Effector CD8-positive, alpha-beta T cell (primary cell): ENCODE data around the gene CMTM3.
"Not testable (repeated sequence)": the region's sequence is repeated elsewhere in the genome, so short reads cannot be mapped to it uniquely, and the experiment has no call there.

ENCODE experiments used
- DNase-seq: peaks from one replicate; lab custom pipeline; 2025; lab: John Stamatoyannopoulos, UW

Gene CMTM3

DNA sequence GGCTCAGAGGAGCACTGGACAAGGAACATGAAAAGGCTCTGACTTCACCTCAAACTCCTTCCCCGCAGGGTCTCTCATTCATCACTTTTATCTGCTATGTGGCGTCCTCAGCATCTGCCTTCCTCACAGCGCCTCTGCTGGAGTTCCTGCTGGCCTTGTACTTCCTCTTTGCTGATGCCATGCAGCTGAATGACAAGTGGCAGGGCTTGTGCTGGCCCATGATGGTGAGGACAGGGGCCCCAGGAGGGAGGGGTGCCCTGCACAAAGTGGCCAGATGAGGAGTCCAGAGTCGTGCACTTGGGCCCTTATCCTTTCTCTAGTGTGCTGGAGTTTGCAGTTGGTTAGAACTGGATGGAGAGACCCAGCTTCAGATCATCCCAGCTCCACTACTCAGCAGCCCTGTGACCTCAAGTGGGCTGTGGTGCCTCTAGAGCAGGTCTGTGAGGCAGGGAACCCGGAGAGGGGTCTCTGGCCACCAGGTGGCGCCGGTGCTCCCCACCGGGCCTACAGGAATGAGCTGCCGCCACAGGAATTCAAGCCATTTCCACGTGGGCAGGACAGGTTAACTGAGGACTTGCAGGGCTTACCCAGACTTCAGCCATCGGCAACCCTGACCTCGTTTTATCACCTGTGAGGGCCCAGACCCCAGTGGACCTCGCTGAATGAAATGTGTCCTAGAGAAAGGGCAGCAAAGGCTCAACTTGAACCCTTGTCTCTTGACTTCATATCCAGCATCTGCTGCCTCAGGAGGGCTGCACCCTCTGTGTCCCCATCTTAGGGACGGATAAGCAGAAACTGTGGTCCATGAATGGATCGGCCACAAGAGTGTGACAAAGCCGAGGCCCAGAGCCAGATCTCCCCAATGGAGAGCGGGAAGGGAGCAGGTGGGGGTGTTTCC lies 4.0 kb downstream of the CMTM3 start:
- peak; percentile 74 for DNase-seq

DNA sequence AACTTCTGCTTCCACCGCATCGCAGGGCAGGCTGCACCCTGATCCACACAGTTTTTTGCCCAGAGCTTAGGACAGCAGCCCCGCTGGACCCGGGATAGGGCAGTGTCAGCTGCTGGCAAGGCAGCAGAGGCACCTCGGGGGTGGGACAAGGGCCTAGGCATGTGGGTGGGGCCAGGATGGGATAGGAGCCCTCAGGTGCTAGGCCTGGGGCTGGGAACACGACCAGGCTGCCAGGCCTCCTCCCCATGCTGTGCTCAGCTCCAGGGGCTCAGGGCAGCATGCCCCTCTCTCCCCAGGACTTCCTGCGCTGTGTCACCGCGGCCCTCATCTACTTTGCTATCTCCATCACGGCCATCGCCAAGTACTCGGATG lies 4.6 kb downstream of the CMTM3 start:
- no peak for DNase-seq

DNA sequence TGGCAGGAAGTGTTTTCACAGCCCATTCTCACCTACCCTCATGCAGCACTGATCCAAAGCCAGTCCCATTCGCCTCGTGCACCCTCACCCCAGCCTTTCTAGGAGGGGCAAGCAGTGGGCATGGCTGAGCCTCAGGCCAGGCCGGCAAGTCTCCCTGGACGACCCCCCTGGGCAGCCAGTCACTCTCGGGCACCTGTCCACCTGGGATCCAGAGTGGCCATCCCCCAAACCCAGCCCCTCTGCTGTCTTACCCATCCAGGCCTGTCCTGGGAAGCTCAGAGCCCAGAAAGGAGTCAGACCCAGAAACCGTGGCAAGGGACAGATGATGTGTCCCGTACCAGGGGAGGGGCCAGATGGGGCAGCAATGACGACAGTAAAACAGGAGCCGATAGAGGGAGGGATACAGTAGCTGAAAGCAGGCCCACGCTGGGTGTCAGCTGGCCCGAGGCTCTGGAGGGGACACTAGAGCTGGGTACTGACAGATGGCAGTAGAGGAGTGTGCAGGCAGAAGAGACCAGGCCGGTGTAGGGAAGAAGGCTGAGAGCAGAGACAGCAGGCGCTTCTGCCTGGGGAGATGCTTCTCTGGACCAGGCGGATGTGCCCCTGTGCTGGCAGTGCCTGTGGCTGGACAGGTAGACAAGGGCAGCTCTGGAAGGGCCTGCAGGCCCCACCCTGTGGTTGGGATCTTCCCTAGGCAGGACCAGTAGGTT lies 5.8 kb downstream of the CMTM3 start:
- no peak for DNase-seq

DNA sequence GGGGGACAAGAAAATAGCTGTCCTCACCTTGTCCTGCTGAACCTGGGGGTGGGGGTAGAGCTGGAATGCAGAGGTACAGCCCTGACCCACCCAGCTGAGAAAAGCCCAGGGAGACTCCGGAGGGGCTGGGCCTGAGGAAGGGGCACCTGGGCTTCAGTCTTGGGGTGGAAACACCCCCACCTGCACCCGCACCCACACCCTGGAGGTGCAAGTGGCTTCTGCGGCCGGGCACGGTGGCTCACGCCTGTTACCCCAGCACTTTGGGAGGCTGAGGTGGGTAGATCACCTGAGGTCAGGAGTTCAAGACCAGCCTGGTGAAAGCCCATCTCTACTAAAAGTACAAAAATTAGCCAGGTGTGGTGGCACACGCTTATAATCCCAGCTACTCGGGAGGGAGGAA lies 7.4 kb downstream of the CMTM3 start:
- not testable (repeated sequence) for DNase-seq

DNA sequence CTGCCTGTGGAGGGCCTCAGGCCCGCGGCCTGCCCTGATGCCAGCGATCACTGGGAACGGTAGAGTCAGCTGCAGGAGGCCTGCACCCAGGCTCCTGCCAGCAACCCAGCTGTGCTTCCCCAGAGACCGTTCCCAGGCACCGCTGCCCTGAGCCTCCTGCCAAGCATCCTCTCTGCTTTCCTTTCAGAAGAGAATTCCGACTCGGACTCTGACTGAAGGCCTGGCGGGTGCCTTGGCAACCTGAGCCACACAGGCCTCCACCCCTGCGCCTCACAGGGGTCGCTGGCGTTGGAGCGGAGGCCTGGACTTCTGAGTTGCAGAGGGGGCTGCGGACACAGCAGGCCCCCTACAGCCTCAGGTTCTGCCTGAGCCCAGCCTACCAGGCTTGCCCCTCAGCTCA lies 7.9 kb downstream of the CMTM3 start:
- no peak for DNase-seq

DNA sequence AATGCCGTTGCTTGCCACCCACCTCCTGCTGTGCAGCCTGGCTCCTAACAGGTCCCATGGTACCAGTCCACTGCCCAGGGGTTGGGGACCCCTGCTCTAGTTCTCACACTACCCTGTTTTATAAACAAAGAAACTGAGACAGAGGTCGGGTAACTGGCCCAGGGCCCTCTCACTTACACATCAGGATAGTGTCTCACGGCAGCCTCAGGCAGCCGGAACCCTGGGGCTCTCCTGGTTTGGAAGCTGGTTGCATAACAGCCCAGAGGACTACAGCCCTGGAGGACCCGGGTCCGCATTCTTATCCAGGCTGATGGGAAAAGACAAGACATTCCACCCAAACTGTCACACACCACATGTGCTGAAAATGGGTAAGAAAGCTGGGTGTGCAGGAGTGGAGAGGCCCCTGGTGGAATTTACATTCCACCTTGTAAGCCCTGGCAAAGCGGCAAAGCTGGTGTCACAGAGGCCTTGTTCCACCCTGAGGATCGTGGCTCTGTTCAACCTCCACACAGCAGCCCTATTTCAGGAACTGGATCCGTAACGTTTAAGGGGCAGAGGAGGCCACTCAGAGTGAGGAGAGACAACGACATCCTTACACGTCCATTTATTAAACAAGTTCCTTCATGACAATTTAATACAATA lies 9.8 kb downstream of the CMTM3 start:
- no peak for DNase-seq

DNA sequence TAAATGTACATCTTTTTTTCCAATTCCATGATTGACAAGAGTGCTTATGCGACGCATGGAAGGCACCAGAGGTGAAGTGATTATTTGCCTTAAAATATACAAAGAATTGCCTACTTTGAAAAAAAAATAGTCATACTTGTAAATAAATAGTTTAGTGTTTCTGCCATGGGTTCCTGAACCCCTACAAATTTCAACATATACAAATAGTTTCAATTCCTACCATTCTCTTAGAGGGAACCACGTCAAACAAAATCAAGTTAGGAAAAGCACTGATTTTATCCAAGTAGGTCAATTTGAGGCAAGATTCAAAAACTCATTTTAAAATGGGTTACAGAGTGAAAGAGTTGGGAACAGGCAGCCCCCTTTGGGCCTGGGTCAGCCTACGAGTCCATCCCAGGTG lies 11.7 kb downstream of the CMTM3 start:
- DNase-seq = no peak

DNA sequence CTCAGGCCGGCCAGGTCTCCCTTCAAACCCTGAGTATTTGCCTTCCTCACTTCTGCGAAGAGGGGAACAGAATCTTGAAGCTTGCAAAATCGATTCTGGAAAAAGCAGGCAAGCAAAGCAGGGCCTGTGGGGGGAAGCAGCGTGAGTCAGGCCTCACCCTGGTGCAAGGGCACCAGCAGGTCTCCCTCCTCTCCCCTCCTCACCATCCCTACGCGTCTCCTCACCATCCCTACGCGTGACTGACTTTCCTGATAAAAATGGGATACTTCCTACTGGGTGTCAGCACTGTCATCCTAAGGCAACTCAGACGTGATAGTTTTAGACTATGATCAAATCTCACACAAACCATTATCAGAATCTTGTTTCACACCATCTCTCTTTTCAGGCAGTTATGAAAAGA lies 12.1 kb downstream of the CMTM3 start:
- DNase-seq = no peak

DNA sequence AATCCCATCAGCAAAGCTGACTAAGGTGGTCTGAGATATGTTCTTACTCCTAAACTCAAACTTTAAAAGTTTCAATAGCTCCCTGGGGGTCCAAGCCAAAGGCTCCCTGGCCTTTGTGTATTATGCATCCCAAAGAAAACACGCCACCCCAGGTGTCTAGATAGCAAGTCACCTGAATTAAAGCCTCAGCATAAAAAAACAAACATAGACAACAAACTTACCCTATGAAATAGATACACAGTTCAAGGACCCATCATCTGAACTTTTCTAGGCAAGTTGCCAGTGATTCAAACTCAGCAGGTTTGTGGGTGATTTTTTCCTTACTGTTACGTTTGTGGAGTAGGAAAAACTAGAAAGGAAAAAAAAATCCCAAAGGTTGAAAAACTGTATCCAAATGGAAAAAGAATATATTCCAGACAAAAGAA lies 12.5 kb downstream of the CMTM3 start:
- DNase-seq = no peak

DNA sequence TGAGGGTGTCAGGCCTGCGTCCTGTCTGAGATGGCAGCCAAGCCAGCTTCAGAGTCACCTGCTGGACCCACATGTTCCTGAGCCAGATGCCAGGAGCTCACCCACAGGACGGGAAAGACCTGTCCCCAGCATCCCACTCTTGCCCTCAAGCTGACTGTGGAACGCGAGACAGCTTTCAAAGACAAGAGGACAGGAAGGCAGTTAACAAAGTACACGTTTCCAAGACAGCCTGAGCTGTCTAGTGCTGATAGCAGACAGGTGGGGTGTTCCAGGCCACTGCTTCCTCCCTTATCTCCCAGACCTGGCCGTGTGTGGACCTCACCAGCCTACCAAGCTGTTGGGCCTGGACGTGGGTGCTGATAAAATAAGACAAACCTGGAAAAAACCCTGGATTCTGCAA lies 13.2 kb downstream of the CMTM3 start:
- no peak for DNase-seq

DNA sequence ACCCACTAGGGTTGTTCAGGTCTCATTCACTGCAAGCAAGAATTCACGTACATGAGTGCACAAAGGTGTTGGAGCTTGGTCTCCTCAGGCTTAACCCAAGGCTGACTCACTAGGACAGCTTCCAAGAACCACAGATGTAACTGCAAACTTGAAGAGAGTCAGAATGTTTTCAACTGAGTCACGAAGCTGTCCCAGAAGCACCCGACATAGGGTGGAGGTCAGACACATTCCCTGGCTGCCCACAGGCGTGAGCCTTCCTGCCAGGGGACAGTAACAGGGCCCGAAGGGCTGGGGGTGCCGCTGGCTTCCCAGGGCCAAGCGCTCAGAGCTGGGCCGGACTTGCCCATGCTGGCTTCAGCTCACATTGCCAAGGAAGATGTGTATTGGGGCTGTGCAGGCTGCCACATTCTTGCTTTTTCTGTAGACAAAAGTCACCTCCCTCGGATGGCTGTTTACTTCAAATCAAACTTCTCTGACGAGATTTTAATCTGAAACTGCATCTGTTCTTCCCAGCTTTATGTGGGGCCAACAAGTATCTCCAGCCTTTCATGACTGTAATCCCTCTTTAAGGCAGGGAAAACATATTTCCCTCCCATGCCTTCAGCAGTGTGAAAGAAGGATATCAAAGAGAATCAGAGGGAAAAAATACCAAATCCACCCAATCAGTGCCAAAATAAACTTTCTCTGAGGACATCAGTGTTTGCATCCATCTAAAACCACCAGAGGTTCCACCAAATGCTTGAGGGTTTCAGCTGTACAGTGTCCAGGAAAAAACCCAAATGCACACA lies 14.3 kb downstream of the CMTM3 start:
- DNase-seq = no peak

DNA sequence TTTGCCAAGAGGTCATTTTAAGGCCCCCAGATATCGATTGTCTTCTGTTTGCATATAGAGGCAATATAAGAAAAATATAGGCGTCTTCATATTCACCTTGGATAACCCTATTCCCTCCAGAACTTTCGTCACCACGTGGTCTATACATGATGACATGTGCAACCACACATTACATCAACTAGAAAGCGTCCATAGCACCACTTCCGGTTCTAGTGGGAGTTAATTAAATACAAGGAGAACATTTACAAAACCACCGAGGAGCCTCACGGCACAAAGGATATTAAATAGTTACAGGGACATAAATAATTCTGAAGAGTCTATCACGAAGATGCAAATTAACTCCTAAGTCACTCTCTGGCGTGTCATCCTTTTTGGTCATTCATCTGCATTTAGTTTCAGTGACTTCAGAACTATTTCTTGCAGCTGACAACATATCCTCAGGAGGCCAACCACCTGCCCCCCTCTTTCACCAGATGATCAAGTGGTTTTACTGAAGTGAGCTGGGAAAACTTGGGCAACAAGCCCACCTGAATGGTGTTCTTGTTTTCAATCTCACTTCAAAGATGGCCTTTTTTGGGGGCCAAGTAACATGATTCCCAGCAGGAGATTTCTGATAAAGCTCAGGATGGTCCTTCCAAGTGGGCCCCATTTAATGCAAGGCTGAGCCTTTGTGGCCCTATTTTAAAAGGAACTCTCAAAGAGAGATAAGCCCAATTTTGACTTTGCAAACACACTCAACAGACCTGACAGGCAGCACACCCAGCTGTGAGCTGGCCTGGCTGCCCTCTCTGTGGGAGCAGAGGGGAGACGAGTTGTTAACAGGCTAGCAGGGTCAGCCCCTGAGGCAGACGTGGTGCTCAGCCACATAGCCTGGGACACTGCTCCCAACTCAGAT lies 15.3 kb downstream of the CMTM3 start:
- DNase-seq = no peak

DNA sequence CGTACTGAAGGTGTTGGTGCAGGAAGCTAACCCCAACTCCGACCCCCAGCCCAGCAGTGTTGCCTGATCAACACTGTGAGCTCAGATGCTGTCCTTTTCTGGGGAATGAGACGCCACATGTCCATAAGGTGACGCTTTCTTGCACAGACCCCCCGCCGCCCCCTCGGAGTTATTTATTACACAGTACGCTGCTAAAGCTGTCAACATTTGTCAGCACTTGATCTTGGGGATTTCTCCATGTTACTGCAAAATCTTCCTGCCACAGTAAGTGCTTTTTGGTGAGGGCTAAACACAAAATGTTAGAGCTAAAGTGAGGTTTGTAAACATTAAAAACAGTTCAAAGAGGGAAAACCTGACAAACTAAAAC lies 15.9 kb downstream of the CMTM3 start:
- DNase-seq = no peak

DNA sequence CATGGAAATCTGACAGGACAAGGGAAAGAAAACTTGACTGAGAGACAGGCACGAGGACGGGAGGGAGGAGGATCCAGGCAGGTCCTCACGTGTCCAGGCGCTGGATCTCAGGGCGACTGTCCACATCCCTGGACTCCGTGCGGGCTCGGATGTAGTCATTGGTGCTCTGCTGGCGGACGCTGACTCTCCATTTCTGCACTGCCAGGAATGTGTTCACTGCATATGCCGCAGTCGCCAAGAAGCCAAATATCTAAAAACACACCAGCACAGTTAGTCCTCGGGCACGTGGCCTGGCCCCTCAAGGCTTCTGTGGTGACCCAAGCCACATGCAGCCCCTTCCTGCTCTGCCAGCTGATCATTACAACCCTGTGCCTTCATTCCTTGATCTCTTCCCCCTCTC lies 17.5 kb downstream of the CMTM3 start:
- DNase-seq = no peak

DNA sequence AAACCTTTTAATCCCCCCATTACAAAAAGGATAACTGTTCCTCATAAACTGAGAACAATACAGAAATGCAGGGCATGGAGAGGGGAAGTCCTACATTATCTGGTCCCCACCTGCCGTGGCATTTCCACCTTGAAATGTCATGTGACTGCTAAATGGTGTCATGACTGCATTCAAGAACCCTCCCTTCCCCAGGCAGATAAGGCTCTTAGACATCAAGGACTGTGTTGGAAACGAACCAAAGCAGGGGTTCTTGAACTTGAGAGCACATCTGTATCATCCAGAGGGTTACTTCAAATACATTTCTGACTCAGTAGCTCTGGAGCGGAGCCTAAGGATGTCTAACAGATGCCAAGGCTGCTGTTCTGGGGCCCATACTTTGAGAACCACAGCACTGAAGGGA lies 18.4 kb downstream of the CMTM3 start:
- no peak for DNase-seq

DNA sequence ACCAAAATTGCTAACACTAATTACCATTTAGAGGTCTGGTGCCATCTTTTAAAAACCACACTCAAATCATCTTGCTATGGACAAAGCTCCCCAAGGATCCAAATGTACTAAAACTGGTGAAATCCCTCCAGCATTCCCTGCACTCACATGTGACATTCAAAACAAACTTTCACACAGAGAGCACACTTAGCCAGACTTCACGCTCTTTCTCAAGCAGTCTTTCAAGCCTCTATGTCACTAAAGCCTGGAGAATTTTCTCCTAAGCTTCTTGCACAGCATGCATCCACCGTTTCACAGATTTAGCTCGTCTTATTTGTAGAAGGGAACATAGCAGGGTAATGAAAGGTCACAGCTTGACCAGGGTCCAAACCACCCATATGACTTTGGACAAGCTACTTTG lies 19.3 kb downstream of the CMTM3 start:
- DNase-seq = no peak

DNA sequence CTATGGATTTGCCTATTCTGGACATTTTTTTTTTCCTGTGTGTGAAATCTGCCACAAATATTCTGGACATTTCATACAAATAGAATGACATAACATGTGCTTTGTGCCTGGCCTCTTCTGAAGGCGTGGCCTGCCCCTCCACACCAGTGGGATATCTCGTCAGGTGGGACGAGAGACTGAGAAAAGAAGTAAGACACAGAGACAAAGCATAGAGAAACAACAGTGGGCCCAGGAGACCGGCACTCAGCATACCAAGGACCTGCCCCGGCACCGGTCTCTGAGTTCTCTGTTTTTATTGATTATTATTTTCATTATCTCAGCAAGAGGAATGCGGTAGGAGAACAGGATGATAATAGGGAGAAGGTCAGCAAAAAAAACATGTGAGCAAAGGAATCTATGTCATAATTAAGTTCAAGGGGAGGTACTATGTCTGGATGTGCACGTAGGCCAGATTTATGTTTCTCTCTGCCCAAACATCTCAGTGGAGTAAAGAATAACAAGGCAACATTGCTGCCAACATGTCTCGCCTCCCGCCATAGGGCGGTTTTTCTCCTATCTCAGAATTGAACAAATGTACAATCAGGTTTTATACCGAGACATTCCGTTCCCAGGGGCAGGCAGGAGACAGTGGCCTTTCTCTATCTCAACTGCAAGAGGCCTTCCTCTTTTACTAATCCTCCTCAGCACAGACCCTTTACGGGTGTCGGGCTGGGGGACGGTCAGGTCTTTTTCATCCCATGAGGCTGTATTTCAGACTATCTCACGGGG lies 23.3 kb downstream of the CMTM3 start:
- DNase-seq = not testable (repeated sequence)

DNA sequence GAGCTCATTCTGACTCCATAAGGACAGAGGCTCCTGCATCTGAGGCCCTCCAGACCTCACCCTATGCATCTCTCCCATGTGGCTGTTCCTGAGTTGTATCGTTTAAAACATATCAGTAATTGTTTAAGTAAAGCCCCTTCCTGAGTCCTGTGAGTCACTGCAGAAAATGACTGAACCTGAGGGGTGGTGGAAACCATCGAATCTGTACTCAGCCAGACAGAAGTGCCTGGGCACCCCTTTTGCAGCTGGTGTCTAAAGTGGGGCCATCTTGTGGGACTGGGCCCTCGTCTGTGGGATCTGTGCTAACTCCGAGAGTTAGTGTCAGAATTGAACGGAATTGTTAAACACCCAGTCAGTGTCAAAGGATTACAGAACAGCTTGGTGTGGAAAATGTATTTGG lies 25.4 kb downstream of the CMTM3 start:
- no peak for DNase-seq

DNA sequence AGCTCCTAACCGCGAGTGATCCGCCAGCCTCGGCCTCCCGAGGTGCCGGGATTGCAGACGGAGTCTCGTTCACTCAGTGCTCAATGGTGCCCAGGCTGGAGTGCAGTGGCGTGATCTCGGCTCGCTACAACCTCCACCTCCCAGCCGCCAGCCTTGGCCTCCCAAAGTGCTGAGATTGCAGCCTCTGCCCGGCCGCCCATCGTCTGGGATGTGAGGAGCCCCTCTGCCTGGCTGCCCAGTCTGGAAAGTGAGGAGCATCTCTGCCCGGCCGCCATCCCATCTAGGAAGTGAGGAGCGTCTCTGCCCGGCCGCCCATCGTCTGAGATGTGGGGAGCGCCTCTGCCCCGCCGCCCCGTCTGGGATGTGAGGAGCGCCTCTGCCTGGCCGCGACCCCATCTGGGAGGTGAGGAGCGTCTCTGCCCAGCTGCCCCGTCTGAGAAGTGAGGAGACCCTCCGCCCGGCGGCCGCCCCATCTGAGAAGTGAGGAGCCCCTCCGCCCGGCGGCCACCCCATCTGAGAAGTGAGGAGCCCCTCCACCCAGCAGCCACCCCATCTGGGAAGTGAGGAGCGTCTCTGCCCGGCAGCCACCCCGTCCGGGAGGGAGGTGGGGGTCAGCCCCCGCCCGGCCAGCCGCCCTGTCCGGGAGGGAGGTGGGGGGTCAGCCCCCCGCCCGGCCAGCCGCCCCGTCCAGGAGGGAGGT lies 26.2 kb downstream of the CMTM3 start:
- DNase-seq = not testable (repeated sequence)

DNA sequence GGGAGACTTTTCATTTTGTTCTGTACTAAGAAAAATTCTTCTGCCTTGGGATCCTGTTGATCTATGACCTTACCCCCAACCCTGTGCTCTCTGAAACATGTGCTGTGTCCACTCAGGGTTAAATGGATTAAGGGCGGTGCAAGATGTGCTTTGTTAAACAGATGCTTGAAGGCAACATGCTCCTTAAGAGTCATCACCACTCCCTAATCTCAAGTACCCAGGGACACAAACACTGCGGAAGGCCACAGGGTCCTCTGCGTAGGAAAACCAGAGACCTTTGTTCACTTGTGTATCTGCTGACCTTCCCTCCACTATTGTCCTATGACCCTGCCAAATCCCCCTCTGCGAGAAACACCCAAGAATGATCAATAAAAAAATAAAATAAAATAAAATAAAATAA lies 27.1 kb downstream of the CMTM3 start:
- DNase-seq = not testable (repeated sequence)
